Right lobe of liver (tissue), 6 donors: ENCODE results near the gene SPCS1. TPM values are rescaled to one million over a fixed set of nuclear protein-coding genes. Genes with fewer than 3 reads are reported as not detected.

Experiments
- ATAC-seq, 4 donors: fragments of 200-7000 bp; cut with Tn5 transposase; one replicate each; pipeline ENCODE4 v1.9.1; 2020; ENCODE audit warnings: mild to moderate bottlenecking in 4 of 4, moderate library complexity in 4 of 4
- DNase-seq, 3 donors: peaks; one replicate each; pipeline ENCODE4 v3.0.0-alpha.2; 2020
- H3K27ac ChIP-seq, 3 donors: fragments of 200-600 bp; one replicate each; pipeline ENCODE4 v1.8.0; 2022
- H3K27me3 ChIP-seq, 2 donors: fragments of 200-600 bp; one replicate each; pipeline ENCODE4 v1.8.0; 2022
- H3K36me3 ChIP-seq, 4 donors: fragments of 200-600 bp; sonication (generic) in 1 of 4; one replicate each; pipeline versions ENCODE4 v1.5.1 to v1.8.0; 2017 to 2022; ENCODE audit warnings: control low read depth in 1 of 4
- H3K4me1 ChIP-seq, 4 donors: fragments of 200-600 bp; sonication (generic) in 1 of 4; one replicate each; pipeline versions ENCODE4 v1.5.1 to v1.8.0; 2017 to 2022; ENCODE audit warnings: control low read depth in 1 of 4
- H3K4me3 ChIP-seq, 3 donors: fragments of 200-600 bp; one replicate each; pipeline ENCODE4 v1.8.0; 2022
- H3K9me3 ChIP-seq, 4 donors: fragments of 200-600 bp; sonication (generic) in 1 of 4; one replicate each; pipeline versions ENCODE4 v1.5.1 to v1.8.0; 2017 to 2022; ENCODE audit warnings: control low read depth in 1 of 4
- POLR2A ChIP-seq: fragments of 450-650 bp; IDR thresholded peaks from one replicate; pipeline ENCODE4 v1.6.1; 2017; ENCODE audit warnings: antibody characterized with exemption, mild to moderate bottlenecking
- WGBS: methylation state at CpG from one replicate; pipeline ENCODE4 v1.1.6; 2018; ENCODE audit warnings: low coverage, low lambda C conversion rate; ENCODE audit not compliant: insufficient coverage; ENCODE audit errors: missing lambda C conversion rate; 5-methylcytosine and 5-hydroxymethylcytosine counted together
- intact Hi-C, 2 donors: fragments of 100-400 bp; cut with DNase I; formaldehyde crosslinking; loops; one replicate each; pipeline versions ENCODE4 v1.11.2 to v1.14.1; 2022
- total RNA-seq, 6 experiments: library from RNA; depleted of rRNA in 2 of 6; stranded (reverse); fragments of >200 nt in 2 of 6; fragmentation: NEBNext Ultra II Directional in 3 of 6; extraction: Animal tissue kit (Norgen Biotek cat#: 25700) in 3 of 6; gene quantifications; one replicate each; pipeline versions ENCODE4 v1.1.0 to v1.2.4, GENCODE V29; 2016 to 2023
- TF ChIP-seq, protein P1 (sequence below), 4 donors: fragments of 200-600 bp in 3 of 4; fragments of 450-650 bp in 1 of 4; IDR thresholded peaks; one replicate each; pipeline versions ENCODE4 v1.5.1 to v1.8.0; 2016 to 2022; ENCODE audit warnings: antibody characterized with exemption in 4 of 4, mild to moderate bottlenecking in 2 of 4
- donor health status: DM: no; HTN: yes; CAD: no.
- donor health status: DM: no; HTN: no; CAD: no.
- donor health status: DM: no; HTN: no; CAD: no.
- donor health status: DM: no; HTN: yes; CAD: no.
- donor health status: DM: no; HTN: yes; CAD: no.

Gene SPCS1
- total RNA-seq, 6 experiments from 2014 or later: 60.7 to 193 (median 94.1) TPM

GRCh38 chr3:52714335-52715302 lies 8.7 kb downstream of the SPCS1 start:
- intact Hi-C loops: no loop called here
- H3K9me3 ChIP-seq: no peaks in the 10 kb centered on the region
- no peak overlapping the region for H3K4me3 ChIP-seq
- TF ChIP-seq, protein P1, sequence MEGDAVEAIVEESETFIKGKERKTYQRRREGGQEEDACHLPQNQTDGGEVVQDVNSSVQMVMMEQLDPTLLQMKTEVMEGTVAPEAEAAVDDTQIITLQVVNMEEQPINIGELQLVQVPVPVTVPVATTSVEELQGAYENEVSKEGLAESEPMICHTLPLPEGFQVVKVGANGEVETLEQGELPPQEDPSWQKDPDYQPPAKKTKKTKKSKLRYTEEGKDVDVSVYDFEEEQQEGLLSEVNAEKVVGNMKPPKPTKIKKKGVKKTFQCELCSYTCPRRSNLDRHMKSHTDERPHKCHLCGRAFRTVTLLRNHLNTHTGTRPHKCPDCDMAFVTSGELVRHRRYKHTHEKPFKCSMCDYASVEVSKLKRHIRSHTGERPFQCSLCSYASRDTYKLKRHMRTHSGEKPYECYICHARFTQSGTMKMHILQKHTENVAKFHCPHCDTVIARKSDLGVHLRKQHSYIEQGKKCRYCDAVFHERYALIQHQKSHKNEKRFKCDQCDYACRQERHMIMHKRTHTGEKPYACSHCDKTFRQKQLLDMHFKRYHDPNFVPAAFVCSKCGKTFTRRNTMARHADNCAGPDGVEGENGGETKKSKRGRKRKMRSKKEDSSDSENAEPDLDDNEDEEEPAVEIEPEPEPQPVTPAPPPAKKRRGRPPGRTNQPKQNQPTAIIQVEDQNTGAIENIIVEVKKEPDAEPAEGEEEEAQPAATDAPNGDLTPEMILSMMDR (IDR thresholded peaks at IDR 0.05): no peak
- no peak for TF ChIP-seq POLR2A
- H3K27ac ChIP-seq: no peak overlapping the region
- ATAC-seq: peak; percentile 52 to 70 (median 62)
- 75% methylated on average over 9 of the region's 39 CpGs for WGBS
- H3K27me3 ChIP-seq: no peaks in the 10 kb centered on the region
- H3K36me3 ChIP-seq: peaks cover 0 to 3% (median 0%) of the 10 kb centered on the region in 4 donors
- DNase-seq: peak; percentile 33 to 69 (median 60)
- peaks cover 0 to 14% (median 5%) of the 10 kb centered on the region in 4 donors for H3K4me1 ChIP-seq

DNA sequence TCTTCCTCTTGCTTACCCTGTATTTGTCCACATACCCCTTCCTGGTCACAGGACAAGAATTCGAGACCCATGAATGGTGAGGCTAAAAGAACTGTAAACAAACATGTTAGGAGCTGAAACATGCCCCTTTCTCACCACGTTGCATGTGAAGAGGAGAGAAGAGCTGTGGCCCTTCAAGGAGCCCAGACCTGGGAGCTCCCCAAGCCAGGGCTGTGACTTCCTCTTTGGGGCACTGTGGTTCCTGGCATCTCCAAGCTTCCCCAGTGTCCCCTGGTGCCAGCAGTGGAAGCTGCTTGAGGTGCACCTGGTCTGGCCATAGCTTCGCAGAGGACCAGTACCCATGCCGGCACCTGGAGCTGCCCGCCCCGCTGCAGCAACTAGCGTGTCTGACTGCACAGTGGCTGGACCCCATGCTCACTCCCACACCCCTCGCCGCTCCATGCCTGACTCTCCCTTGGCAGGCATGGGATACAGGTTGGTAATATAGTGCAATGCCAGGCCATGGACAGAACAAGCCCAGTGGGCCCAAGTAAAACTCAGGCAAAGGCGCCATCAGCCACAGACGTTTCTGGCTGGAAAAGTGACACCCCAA lies 9.9 kb downstream of the SPCS1 start:
- no peaks in the 10 kb centered on the region for H3K9me3 ChIP-seq

GRCh38 chr3:52719618-52720017 lies 13.7 kb downstream of the SPCS1 start:
- Histone ChIP-seq H3K27me3 (no peaks in the 10 kb centered on the region), H3K4me3 (no peak overlapping the region), H3K4me1 (peaks cover 0 to 10% (median 5%) of the 10 kb centered on the region in 4 donors), H3K9me3 (no peaks in the 10 kb centered on the region), H3K27ac (no peak overlapping the region), H3K36me3 (peaks cover 0 to 3% (median 0%) of the 10 kb centered on the region in 4 donors)
- ATAC-seq (no peak), DNase-seq (no peak)
- no peak for TF ChIP-seq POLR2A
- TF ChIP-seq, protein P1 (IDR thresholded peaks at IDR 0.05): no peak
- intact Hi-C loops: no loop called here

More for the DNA sequence above, 9.9 kb downstream of the SPCS1 start:
- Histone ChIP-seq H3K27ac (no peak overlapping the region), H3K4me3 (no peak overlapping the region), H3K4me1 (peaks cover 0 to 14% (median 5%) of the 10 kb centered on the region in 4 donors), H3K27me3 (no peaks in the 10 kb centered on the region), H3K36me3 (peaks cover 0 to 3% (median 0%) of the 10 kb centered on the region in 4 donors)
- WGBS: 69% methylated on average over 5 of the region's 11 CpGs
- ATAC-seq (no peak), DNase-seq (no peak)
- TF ChIP-seq POLR2A: no peak
- TF ChIP-seq, protein P1 (IDR thresholded peaks at IDR 0.05): no peak
- intact Hi-C loops: no loop called here

- Histone ChIP-seq H3K27me3 (no peaks in the 10 kb centered on the region), H3K27ac (no peak overlapping the region), H3K4me1 (peaks cover 0 to 11% (median 5%) of the 10 kb centered on the region in 4 donors), H3K4me3 (no peak overlapping the region), H3K9me3 (no peaks in the 10 kb centered on the region), H3K36me3 (peaks cover 0 to 3% (median 0%) of the 10 kb centered on the region in 4 donors)
- WGBS: 70% methylated on average over 6 of the region's 6 CpGs
- intact Hi-C loops: no loop called here
- no peak for DNase-seq
- peak in 2 of 4 donors; percentile 34 to 44 for ATAC-seq
- TF ChIP-seq POLR2A: no peak
- TF ChIP-seq, protein P1 (IDR thresholded peaks at IDR 0.05): no peak
These were observed 15.3 kb downstream of the SPCS1 start for GRCh38 chr3:52721002-52721729.
